Subcutaneous abdominal adipose tissue (tissue), 5 donors: Measurements from ENCODE around the gene ELF3.

Experiments used
- H3K27ac ChIP-seq: one replicate; pipeline ENCODE4 v1.7.0; 2013; ENCODE audit warnings: low read depth, mild to moderate bottlenecking, inconsistent platforms, low read length, moderate library complexity
- H3K27me3 ChIP-seq, 5 donors: one replicate each; pipeline ENCODE4 v1.7.0; 2013; ENCODE audit warnings: low read length in 5 of 5, inconsistent platforms in 1 of 5; ENCODE audit not compliant: control insufficient read depth in 5 of 5, insufficient read depth in 4 of 5
- H3K36me3 ChIP-seq, 5 donors: one replicate each; pipeline ENCODE4 v1.7.0; 2013; ENCODE audit warnings: low read length in 5 of 5; ENCODE audit not compliant: control insufficient read depth in 5 of 5, insufficient read depth in 5 of 5
- H3K4me1 ChIP-seq, 5 donors: one replicate each; pipeline ENCODE4 v1.7.0; 2013; ENCODE audit warnings: low read length in 5 of 5, mild to moderate bottlenecking in 3 of 5, moderate library complexity in 1 of 5; ENCODE audit not compliant: control insufficient read depth in 5 of 5, insufficient read depth in 5 of 5
- H3K4me3 ChIP-seq, 5 donors: one replicate each; pipeline ENCODE4 v1.7.0; 2013; ENCODE audit warnings: low read length in 5 of 5, low read depth in 1 of 5
- H3K9ac ChIP-seq, 5 donors: one replicate each; pipeline ENCODE4 v1.7.0; 2013; ENCODE audit warnings: low read length in 5 of 5, mild to moderate bottlenecking in 4 of 5, moderate library complexity in 3 of 5
- H3K9me3 ChIP-seq, 5 donors: one replicate each; pipeline ENCODE4 v1.7.0; 2013; ENCODE audit warnings: low read length in 5 of 5; ENCODE audit not compliant: control insufficient read depth in 5 of 5
- donor health status: healthy.
- donor health status: healthy.
- donor health status: healthy.
- donor health status: healthy.
- donor health status: healthy.

Gene ELF3

DNA sequence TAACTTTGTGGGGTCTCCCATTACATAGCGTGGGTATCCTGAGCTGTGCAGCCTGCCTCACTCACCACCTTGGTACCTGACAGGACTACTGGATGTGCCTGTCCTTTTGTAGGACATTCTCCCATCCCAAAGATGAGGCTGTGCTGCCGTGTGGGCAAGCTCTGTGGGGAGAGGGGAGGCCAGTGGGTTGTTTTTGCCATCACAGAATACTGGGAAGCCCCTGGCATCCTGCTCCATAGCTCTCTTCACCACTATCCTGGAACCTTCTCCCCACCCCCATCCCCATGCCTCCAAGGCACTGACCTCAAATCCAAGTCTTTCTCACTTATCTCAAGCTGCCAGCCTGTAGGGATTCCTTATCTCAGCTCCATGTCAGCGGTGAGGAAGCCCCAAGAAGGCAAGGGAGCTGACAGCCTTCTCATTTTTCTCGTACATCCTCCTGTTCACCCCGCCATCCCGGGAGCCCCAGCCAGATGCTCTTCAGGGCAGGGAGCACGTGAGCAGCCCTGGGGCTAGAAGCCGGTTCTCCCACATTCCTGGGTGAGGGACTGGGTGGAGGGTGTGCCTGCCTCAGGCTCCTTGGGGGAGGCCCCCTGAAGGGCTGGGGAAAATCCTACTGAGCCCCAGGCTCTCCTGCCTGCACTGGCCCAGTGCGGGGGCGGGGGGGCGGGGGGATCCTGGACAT, 2.4 kb upstream of the ELF3 start:
- no peak overlapping the region for H3K4me3 ChIP-seq
- H3K36me3 ChIP-seq: peaks cover 0 to 48% (median 36%) of the 10 kb centered on the region in 5 donors
- H3K9ac ChIP-seq: no peak overlapping the region
- no peaks in the 10 kb centered on the region for H3K27me3 ChIP-seq
- H3K27ac ChIP-seq: no peak overlapping the region
- H3K4me1 ChIP-seq: peaks cover 0 to 28% (median 6%) of the 10 kb centered on the region in 5 donors
- no peaks in the 10 kb centered on the region for H3K9me3 ChIP-seq

GRCh38 chr1:202009326-202010179, 834 bp upstream of the ELF3 start:
- H3K27ac ChIP-seq: no peak overlapping the region
- H3K9ac ChIP-seq: no peak overlapping the region
- H3K4me1 ChIP-seq: peaks cover 0 to 22% (median under 1%) of the 10 kb centered on the region in 5 donors
- no peak overlapping the region for H3K4me3 ChIP-seq
- no peaks in the 10 kb centered on the region for H3K27me3 ChIP-seq
- H3K36me3 ChIP-seq: peaks cover 0 to 38% (median 20%) of the 10 kb centered on the region in 5 donors
- H3K9me3 ChIP-seq: no peaks in the 10 kb centered on the region

GRCh38 chr1:202011994-202012393, 1.6 kb downstream of the ELF3 start:
- no peaks in the 10 kb centered on the region for H3K27me3 ChIP-seq
- peaks cover 0 to 5% (median 0%) of the 10 kb centered on the region in 5 donors for H3K4me1 ChIP-seq
- no peaks in the 10 kb centered on the region for H3K9me3 ChIP-seq
- no peak overlapping the region for H3K9ac ChIP-seq
- H3K4me3 ChIP-seq: no peak overlapping the region
- H3K36me3 ChIP-seq: peaks cover 0 to 29% (median 5%) of the 10 kb centered on the region in 5 donors
- H3K27ac ChIP-seq: no peak overlapping the region

- Histone ChIP-seq H3K4me3 (no peak overlapping the region), H3K36me3 (peaks cover 0 to 21% (median 2%) of the 10 kb centered on the region in 5 donors), H3K4me1 (no peaks in the 10 kb centered on the region), H3K9me3 (no peaks in the 10 kb centered on the region), H3K27ac (no peak overlapping the region), H3K27me3 (peaks cover 0 to 5% (median 2%) of the 10 kb centered on the region in 5 donors), H3K9ac (no peak overlapping the region)
Observed at GRCh38 chr1:202012544-202013478, 2.4 kb downstream of the ELF3 start.

DNA sequence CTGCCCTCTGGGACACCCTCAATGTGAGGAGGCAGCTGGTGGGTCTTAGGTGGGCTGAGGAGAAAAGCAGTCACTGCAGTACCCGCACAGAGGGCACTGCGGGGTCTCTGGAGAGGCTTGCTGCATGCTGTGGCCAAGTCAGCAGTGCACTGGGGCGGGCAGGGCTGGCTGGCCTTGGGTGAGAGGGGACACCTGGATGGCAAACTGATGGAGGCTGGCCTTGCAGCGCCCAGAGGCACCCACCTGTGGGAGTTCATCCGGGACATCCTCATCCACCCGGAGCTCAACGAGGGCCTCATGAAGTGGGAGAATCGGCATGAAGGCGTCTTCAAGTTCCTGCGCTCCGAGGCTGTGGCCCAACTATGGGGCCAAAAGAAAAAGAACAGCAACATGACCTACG, 3.2 kb downstream of the ELF3 start:
- no peak overlapping the region for H3K27ac ChIP-seq
- no peak overlapping the region for H3K4me3 ChIP-seq
- peaks cover 0 to 10% (median 6%) of the 10 kb centered on the region in 5 donors for H3K27me3 ChIP-seq
- H3K9ac ChIP-seq: no peak overlapping the region
- H3K9me3 ChIP-seq: no peaks in the 10 kb centered on the region
- peaks cover 0 to 17% (median 2%) of the 10 kb centered on the region in 5 donors for H3K36me3 ChIP-seq
- H3K4me1 ChIP-seq: no peaks in the 10 kb centered on the region

GRCh38 chr1:202014060-202014459, 3.7 kb downstream of the ELF3 start:
- H3K36me3 ChIP-seq: peaks cover 0 to 17% (median 2%) of the 10 kb centered on the region in 5 donors
- no peaks in the 10 kb centered on the region for H3K4me1 ChIP-seq
- H3K9ac ChIP-seq: no peak overlapping the region
- peaks cover 4 to 14% (median 9%) of the 10 kb centered on the region in 5 donors for H3K27me3 ChIP-seq
- H3K4me3 ChIP-seq: no peak overlapping the region
- H3K9me3 ChIP-seq: no peaks in the 10 kb centered on the region
- H3K27ac ChIP-seq: no peak overlapping the region

GRCh38 chr1:202014915-202015661, 4.7 kb downstream of the ELF3 start:
- no peak overlapping the region for H3K4me3 ChIP-seq
- no peak overlapping the region for H3K27ac ChIP-seq
- peaks cover 5 to 14% (median 9%) of the 10 kb centered on the region in 5 donors for H3K27me3 ChIP-seq
- H3K9me3 ChIP-seq: no peaks in the 10 kb centered on the region
- no peak overlapping the region for H3K9ac ChIP-seq
- peaks cover 0 to 17% (median 2%) of the 10 kb centered on the region in 5 donors for H3K36me3 ChIP-seq
- H3K4me1 ChIP-seq: no peaks in the 10 kb centered on the region

GRCh38 chr1:202015662-202015937, 5.2 kb downstream of the ELF3 start:
- H3K9ac ChIP-seq: no peak overlapping the region

GRCh38 chr1:202016022-202016810, 5.8 kb downstream of the ELF3 start:
- Histone ChIP-seq H3K9ac (no peak overlapping the region), H3K27me3 (peaks cover 5 to 14% (median 9%) of the 10 kb centered on the region in 5 donors), H3K36me3 (peaks cover 0 to 17% (median 2%) of the 10 kb centered on the region in 5 donors), H3K9me3 (no peaks in the 10 kb centered on the region), H3K27ac (no peak overlapping the region), H3K4me1 (no peaks in the 10 kb centered on the region), H3K4me3 (no peak overlapping the region)

More at GRCh38 chr1:202015662-202015937, 5.2 kb downstream of the ELF3 start:
- Histone ChIP-seq H3K27me3 (peaks cover 5 to 14% (median 9%) of the 10 kb centered on the region in 5 donors), H3K9me3 (no peaks in the 10 kb centered on the region), H3K27ac (no peak overlapping the region), H3K4me1 (no peaks in the 10 kb centered on the region), H3K4me3 (no peak overlapping the region), H3K36me3 (peaks cover 0 to 17% (median 2%) of the 10 kb centered on the region in 5 donors)
